HG03103 (cell line): ENCODE data around the gene TRIM41.
"Not testable (repeated sequence)": the region's sequence is repeated elsewhere in the genome, so short reads cannot be mapped to it uniquely, and the experiment has no call there.

Experiments used
- ATAC-seq: cut with Tn5 transposase; IDR thresholded peaks from one replicate; pipeline ENCODE4 v1.9.1; 2021; ENCODE audit warnings: low read depth; ENCODE audit not compliant: unreplicated experiment

Gene TRIM41

GRCh38 chr5:181245427-181246275 lies 22.6 kb downstream of the TRIM41 start:
- ATAC-seq = peak; percentile 4

GRCh38 chr5:181246276-181247049 lies 23.4 kb downstream of the TRIM41 start:
- peak; percentile 46 for ATAC-seq

- ATAC-seq = no peak
Measured at GRCh38 chr5:181248277-181248676, 25.2 kb downstream of the TRIM41 start.

GRCh38 chr5:181255276-181255675 lies 32.2 kb downstream of the TRIM41 start:
- no peak for ATAC-seq

GRCh38 chr5:181255836-181256578 lies 32.9 kb downstream of the TRIM41 start:
- ATAC-seq = no peak

GRCh38 chr5:181258576-181258975 lies 35.5 kb downstream of the TRIM41 start:
- ATAC-seq = no peak

GRCh38 chr5:181259283-181259682 lies 36.2 kb downstream of the TRIM41 start:
- no peak for ATAC-seq

- no peak for ATAC-seq
Measured at GRCh38 chr5:181259974-181260719, 37.1 kb downstream of the TRIM41 start.

- peak; percentile 66 for ATAC-seq
Measured at GRCh38 chr5:181260720-181261319, 37.7 kb downstream of the TRIM41 start, which contains the start of gene TRIM52. Gene TRIM52 (minus strand): TSS chr5:181261143. CDS start chr5:181260813, 330 bp downstream.

- peak; percentile 36 for ATAC-seq
Measured at GRCh38 chr5:181261320-181262049, 38.4 kb downstream of the TRIM41 start.

GRCh38 chr5:181263633-181264032 lies 40.6 kb downstream of the TRIM41 start:
- ATAC-seq = no peak

- no peak for ATAC-seq
Measured at GRCh38 chr5:181265092-181265671, 42.1 kb downstream of the TRIM41 start.

- ATAC-seq = not testable (repeated sequence)
Measured at GRCh38 chr5:181267291-181267904, 44.3 kb downstream of the TRIM41 start.

- ATAC-seq = not testable (repeated sequence)
Measured at GRCh38 chr5:181267907-181268306, 44.8 kb downstream of the TRIM41 start.

- no peak for ATAC-seq
Measured at GRCh38 chr5:181271081-181271480, 48.0 kb downstream of the TRIM41 start.

GRCh38 chr5:181273433-181273744 lies 50.3 kb downstream of the TRIM41 start:
- not testable (repeated sequence) for ATAC-seq

GRCh38 chr5:181280251-181280762 lies 57.2 kb downstream of the TRIM41 start:
- no peak for ATAC-seq
